ENCODE results near the gene PTHLH.

Gene PTHLH

GRCh38 chr12:27969624-27970400, 2.7 kb downstream of the PTHLH start:
- no peaks in the 10 kb centered on the region; the same call in 1 of the 2 replicates for H3K27me3 ChIP-seq (replicated peaks; ENCODE audit: control insufficient read depth, insufficient read depth, low read length)
- H3K36me3 ChIP-seq (ENCODE audit: control insufficient read depth, insufficient read depth, low read length): no peaks in the 10 kb centered on the region
- peak; percentile 22 for TF ChIP-seq CTCF (IDR thresholded peaks at IDR 0.05; ENCODE audit: insufficient read depth, low read length, poor library complexity, severe bottlenecking)
- peak; percentile 79 for DNase-seq (ENCODE audit: extremely low read depth, insufficient read length)
- H3K4me3 ChIP-seq (replicated peaks; ENCODE audit: low read depth, low read length): peak overlapping the region; percentile 54

GRCh38 chr12:27968972-27969623, 3.4 kb downstream of the PTHLH start:
- H3K36me3 ChIP-seq (ENCODE audit: control insufficient read depth, insufficient read depth, low read length): no peaks in the 10 kb centered on the region
- no peak for TF ChIP-seq CTCF (IDR thresholded peaks at IDR 0.05; ENCODE audit: insufficient read depth, low read length, poor library complexity, severe bottlenecking)
- H3K27me3 ChIP-seq (replicated peaks; ENCODE audit: control insufficient read depth, insufficient read depth, low read length): no peaks in the 10 kb centered on the region
- DNase-seq (ENCODE audit: extremely low read depth, insufficient read length): no peak
- H3K4me3 ChIP-seq (replicated peaks; ENCODE audit: low read depth, low read length): peak overlapping the region; percentile 54

GRCh38 chr12:27967551-27968054, 4.9 kb downstream of the PTHLH start:
- DNase-seq (ENCODE audit: extremely low read depth, insufficient read length): no peak
- Histone ChIP-seq H3K4me3 (replicated peaks; ENCODE audit: low read depth, low read length) (no peak overlapping the region), H3K36me3 (ENCODE audit: control insufficient read depth, insufficient read depth, low read length) (no peaks in the 10 kb centered on the region), H3K27me3 (replicated peaks; ENCODE audit: control insufficient read depth, insufficient read depth, low read length) (no peaks in the 10 kb centered on the region; the same call in 1 of the 2 replicates)
- no peak for TF ChIP-seq CTCF (IDR thresholded peaks at IDR 0.05; ENCODE audit: insufficient read depth, low read length, poor library complexity, severe bottlenecking)

GRCh38 chr12:27966870-27967269, 5.7 kb downstream of the PTHLH start:
- no peak for TF ChIP-seq CTCF (IDR thresholded peaks at IDR 0.05; ENCODE audit: insufficient read depth, low read length, poor library complexity, severe bottlenecking)
- Histone ChIP-seq H3K36me3 (ENCODE audit: control insufficient read depth, insufficient read depth, low read length) (no peaks in the 10 kb centered on the region), H3K27me3 (replicated peaks; ENCODE audit: control insufficient read depth, insufficient read depth, low read length) (no peaks in the 10 kb centered on the region; the same call in 1 of the 2 replicates), H3K4me3 (replicated peaks; ENCODE audit: low read depth, low read length) (no peak overlapping the region)
- no peak for DNase-seq (ENCODE audit: extremely low read depth, insufficient read length)

- H3K27me3 ChIP-seq (replicated peaks; ENCODE audit: control insufficient read depth, insufficient read depth, low read length): no peaks in the 10 kb centered on the region; the same call in 1 of the 2 replicates
- no peak for TF ChIP-seq CTCF (IDR thresholded peaks at IDR 0.05; ENCODE audit: insufficient read depth, low read length, poor library complexity, severe bottlenecking)
- H3K4me3 ChIP-seq (replicated peaks; ENCODE audit: low read depth, low read length): no peak overlapping the region
- DNase-seq (ENCODE audit: extremely low read depth, insufficient read length): no peak
- H3K36me3 ChIP-seq (ENCODE audit: control insufficient read depth, insufficient read depth, low read length): no peaks in the 10 kb centered on the region
Observed at GRCh38 chr12:27965966-27966365, 6.6 kb downstream of the PTHLH start.
